A549 treated with GW870086 at 1 μM for 4 hours (cell line): Measurements from ENCODE around the gene NFKB1. TPM values are rescaled to one million over a fixed set of nuclear protein-coding genes. Genes with fewer than 3 reads are reported as not detected.

ENCODE experiments used
- total RNA-seq: library from RNA; stranded (reverse); fragments of 200-300 nt; extraction: Qiagen RNA extraction; gene quantifications from 5 replicates; pipeline ENCODE4 v1.2.3, GENCODE V29; 2022; ENCODE audit warnings: low read depth

Gene NFKB1, protein sequence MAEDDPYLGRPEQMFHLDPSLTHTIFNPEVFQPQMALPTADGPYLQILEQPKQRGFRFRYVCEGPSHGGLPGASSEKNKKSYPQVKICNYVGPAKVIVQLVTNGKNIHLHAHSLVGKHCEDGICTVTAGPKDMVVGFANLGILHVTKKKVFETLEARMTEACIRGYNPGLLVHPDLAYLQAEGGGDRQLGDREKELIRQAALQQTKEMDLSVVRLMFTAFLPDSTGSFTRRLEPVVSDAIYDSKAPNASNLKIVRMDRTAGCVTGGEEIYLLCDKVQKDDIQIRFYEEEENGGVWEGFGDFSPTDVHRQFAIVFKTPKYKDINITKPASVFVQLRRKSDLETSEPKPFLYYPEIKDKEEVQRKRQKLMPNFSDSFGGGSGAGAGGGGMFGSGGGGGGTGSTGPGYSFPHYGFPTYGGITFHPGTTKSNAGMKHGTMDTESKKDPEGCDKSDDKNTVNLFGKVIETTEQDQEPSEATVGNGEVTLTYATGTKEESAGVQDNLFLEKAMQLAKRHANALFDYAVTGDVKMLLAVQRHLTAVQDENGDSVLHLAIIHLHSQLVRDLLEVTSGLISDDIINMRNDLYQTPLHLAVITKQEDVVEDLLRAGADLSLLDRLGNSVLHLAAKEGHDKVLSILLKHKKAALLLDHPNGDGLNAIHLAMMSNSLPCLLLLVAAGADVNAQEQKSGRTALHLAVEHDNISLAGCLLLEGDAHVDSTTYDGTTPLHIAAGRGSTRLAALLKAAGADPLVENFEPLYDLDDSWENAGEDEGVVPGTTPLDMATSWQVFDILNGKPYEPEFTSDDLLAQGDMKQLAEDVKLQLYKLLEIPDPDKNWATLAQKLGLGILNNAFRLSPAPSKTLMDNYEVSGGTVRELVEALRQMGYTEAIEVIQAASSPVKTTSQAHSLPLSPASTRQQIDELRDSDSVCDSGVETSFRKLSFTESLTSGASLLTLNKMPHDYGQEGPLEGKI
- total RNA-seq: 16.9 to 20.4 TPM (median 18.7 TPM) in 5 replicates

DNA sequence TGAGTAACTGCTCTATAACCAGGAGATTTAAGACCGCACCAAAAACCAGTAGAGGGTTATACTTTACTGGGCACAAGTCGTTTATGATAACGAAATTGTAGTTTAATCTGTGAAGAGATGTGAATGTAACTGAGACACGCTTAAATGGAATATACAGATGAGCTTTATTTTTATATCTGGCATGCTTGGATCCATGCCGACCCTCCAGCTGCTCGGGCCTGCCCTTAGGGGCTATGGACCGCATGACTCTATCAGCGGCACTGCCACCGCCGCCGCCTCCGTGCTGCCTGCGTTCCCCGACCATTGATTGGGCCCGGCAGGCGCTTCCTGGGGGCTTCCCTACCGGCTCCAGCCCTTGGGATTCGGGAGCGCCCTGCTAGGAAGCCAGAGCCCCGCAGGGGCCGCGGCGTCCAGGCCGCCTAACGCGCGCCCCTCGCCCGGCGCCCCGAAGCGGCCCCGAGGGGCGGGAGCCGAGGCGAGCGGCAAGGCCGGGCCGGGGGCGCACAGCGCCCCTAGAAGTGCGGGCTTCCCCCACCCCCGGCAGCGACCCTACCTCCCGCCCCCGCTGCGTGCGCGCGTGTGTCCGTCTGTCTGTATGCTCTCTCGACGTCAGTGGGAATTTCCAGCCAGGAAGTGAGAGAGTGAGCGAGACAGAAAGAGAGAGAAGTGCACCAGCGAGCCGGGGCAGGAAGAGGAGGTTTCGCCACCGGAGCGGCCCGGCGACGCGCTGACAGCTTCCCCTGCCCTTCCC is at the start of gene NFKB1:
NFKB1 (plus strand) TSS at position 664 of the 751 bp plus-strand sequence. CDS start 24,160 bp downstream, outside the sequence.

Other genes with a start within 250 kb of the NFKB1 start
- gene SLC39A8, start 155.9 kb upstream of the NFKB1 start, total RNA-seq: 8.9 to 11.8 TPM (median 10.4 TPM) in 5 replicates